HG02623 (cell line): ENCODE data around the gene CAMK4.

ENCODE experiments used
- ATAC-seq: cut with Tn5 transposase; IDR thresholded peaks from one replicate; pipeline ENCODE4 v1.9.1; 2021; ENCODE audit warnings: moderate library complexity; ENCODE audit not compliant: unreplicated experiment

The CAMK4 gene

GRCh38 chr5:111415053-111415452 is 190.9 kb downstream of the CAMK4 start:
- ATAC-seq, result no peak

- ATAC-seq, result no peak
These were observed 198.1 kb downstream of the CAMK4 start for GRCh38 chr5:111422245-111422644.

GRCh38 chr5:111422747-111423720 is 198.8 kb downstream of the CAMK4 start:
- no peak for ATAC-seq

- no peak for ATAC-seq
These were observed 201.0 kb downstream of the CAMK4 start for GRCh38 chr5:111425205-111425604.

- ATAC-seq, result no peak
These were observed 203.6 kb downstream of the CAMK4 start for GRCh38 chr5:111427762-111428161.

- no peak for ATAC-seq
These were observed 208.8 kb downstream of the CAMK4 start for GRCh38 chr5:111432883-111433536.

- no peak for ATAC-seq
These were observed 210.6 kb downstream of the CAMK4 start for GRCh38 chr5:111434800-111435199.

GRCh38 chr5:111439473-111440075 is 215.4 kb downstream of the CAMK4 start:
- ATAC-seq, result no peak

GRCh38 chr5:111447099-111447498 is 222.9 kb downstream of the CAMK4 start:
- no peak for ATAC-seq

GRCh38 chr5:111447822-111448221 is 223.6 kb downstream of the CAMK4 start:
- ATAC-seq, result no peak

GRCh38 chr5:111453295-111453694 is 229.1 kb downstream of the CAMK4 start:
- no peak for ATAC-seq

- no peak for ATAC-seq
These were observed 229.6 kb downstream of the CAMK4 start for GRCh38 chr5:111453747-111454146.

- ATAC-seq, result no peak
These were observed 230.0 kb downstream of the CAMK4 start for GRCh38 chr5:111454198-111454622.

- ATAC-seq, result no peak
These were observed 230.6 kb downstream of the CAMK4 start for GRCh38 chr5:111454776-111455175.

GRCh38 chr5:111461255-111461671 is 237.1 kb downstream of the CAMK4 start:
- ATAC-seq, result no peak

GRCh38 chr5:111461934-111462333 is 237.8 kb downstream of the CAMK4 start:
- ATAC-seq, result no peak

- ATAC-seq, result no peak
These were observed 239.1 kb downstream of the CAMK4 start for GRCh38 chr5:111463311-111463710.

- ATAC-seq, result no peak
These were observed 245.2 kb downstream of the CAMK4 start for GRCh38 chr5:111469293-111469896.

- no peak for ATAC-seq
These were observed 245.7 kb downstream of the CAMK4 start for GRCh38 chr5:111469903-111470302.

- no peak for ATAC-seq
These were observed 247.9 kb downstream of the CAMK4 start for GRCh38 chr5:111472096-111472495.

GRCh38 chr5:111472579-111472978 is 248.4 kb downstream of the CAMK4 start:
- ATAC-seq, result no peak
